Retina (tissue), 1 donor: ENCODE results near the gene PLEKHG4B.
"Not testable (repeated sequence)": the region's sequence is repeated elsewhere in the genome, so short reads cannot be mapped to it uniquely, and the experiment has no call there.

Experiments
- DNase-seq: peaks from one replicate; pipeline ENCODE4 v3.0.0-alpha.2; 2016

Gene PLEKHG4B

GRCh38 chr5:91556-92263 is at the start of gene PLEKHG4B:
TSS of gene PLEKHG4B (plus strand) at chr5:92168. CDS start at chr5:92232, 64 bp downstream.
- DNase-seq, result peak; percentile 80

- DNase-seq, result peak; percentile 35
These were observed 49.7 kb upstream of the PLEKHG4B start for GRCh38 chr5:42250-42649.

- DNase-seq, result no peak
These were observed 43.8 kb upstream of the PLEKHG4B start for GRCh38 chr5:48192-48591.

GRCh38 chr5:49530-49929 is 42.4 kb upstream of the PLEKHG4B start:
- DNase-seq, result not testable (repeated sequence)

- DNase-seq, result no peak
These were observed 41.9 kb upstream of the PLEKHG4B start for GRCh38 chr5:49953-50544.

- no peak for DNase-seq
These were observed 41.1 kb upstream of the PLEKHG4B start for GRCh38 chr5:50724-51499.

- no peak for DNase-seq
These were observed 40.5 kb upstream of the PLEKHG4B start for GRCh38 chr5:51500-51823.

- peak; percentile 71 for DNase-seq
These were observed 38.4 kb upstream of the PLEKHG4B start for GRCh38 chr5:53381-54174.

GRCh38 chr5:54175-54730 is 37.7 kb upstream of the PLEKHG4B start:
- no peak for DNase-seq

GRCh38 chr5:54876-55569 is 36.9 kb upstream of the PLEKHG4B start:
- DNase-seq, result peak; percentile 24

GRCh38 chr5:56561-57290 is 35.2 kb upstream of the PLEKHG4B start:
- DNase-seq, result no peak

- DNase-seq, result not testable (repeated sequence)
These were observed 31.7 kb upstream of the PLEKHG4B start for GRCh38 chr5:60250-60649.

- no peak for DNase-seq
These were observed 21.5 kb upstream of the PLEKHG4B start for GRCh38 chr5:70440-70839.

- not testable (repeated sequence) for DNase-seq
These were observed 19.4 kb upstream of the PLEKHG4B start for GRCh38 chr5:72316-73180.

GRCh38 chr5:73181-73447 is 18.9 kb upstream of the PLEKHG4B start:
- not testable (repeated sequence) for DNase-seq

- DNase-seq, result no peak
These were observed 18.0 kb upstream of the PLEKHG4B start for GRCh38 chr5:73768-74502.

- no peak for DNase-seq
These were observed 17.4 kb upstream of the PLEKHG4B start for GRCh38 chr5:74503-75109.

- DNase-seq, result peak; percentile 36
These were observed 16.3 kb upstream of the PLEKHG4B start for GRCh38 chr5:75331-76320.
